Lung (tissue), 12 donors: Measurements from ENCODE around the gene FCRLA. TPM values are rescaled to one million over a fixed set of nuclear protein-coding genes. Genes with fewer than 3 reads are reported as not detected.
"Not testable (repeated sequence)": the region's sequence is repeated elsewhere in the genome, so short reads cannot be mapped to it uniquely, and the experiment has no call there.

ENCODE experiments used
- ATAC-seq: fragments of 200-7000 bp; cut with Tn5 transposase; one replicate; pipeline ENCODE4 v1.9.1; 2020; ENCODE audit warnings: moderate number of reproducible peaks; ENCODE audit not compliant: insufficient read depth, low FRiP score
- DNase-seq, 3 donors: peaks; one replicate each; pipeline ENCODE4 v3.0.0-alpha.2; 2013 to 2017
- H3K27ac ChIP-seq, 2 donors: one replicate each; pipeline ENCODE4 v1.5.1; 2013; ENCODE audit warnings: mild to moderate bottlenecking in 2 of 2, moderate library complexity in 2 of 2, control low read depth in 1 of 2, inconsistent platforms in 1 of 2, low read depth in 1 of 2, low read length in 1 of 2
- H3K27me3 ChIP-seq, 3 donors: one replicate each; pipeline ENCODE4 v1.5.1; 2013; ENCODE audit warnings: low read length in 2 of 3; ENCODE audit not compliant: control insufficient read depth in 3 of 3, insufficient read depth in 3 of 3
- H3K36me3 ChIP-seq, 4 donors: one replicate each; pipeline ENCODE4 v1.5.1; 2013; ENCODE audit warnings: low read length in 4 of 4, mild to moderate bottlenecking in 1 of 4, moderate library complexity in 1 of 4; ENCODE audit not compliant: control insufficient read depth in 4 of 4, insufficient read depth in 4 of 4
- H3K4me1 ChIP-seq, 5 donors: one replicate each; pipeline ENCODE4 v1.5.1; 2013; ENCODE audit warnings: low read length in 5 of 5, mild to moderate bottlenecking in 2 of 5, moderate library complexity in 1 of 5; ENCODE audit not compliant: control insufficient read depth in 5 of 5, insufficient read depth in 5 of 5
- H3K4me3 ChIP-seq: one replicate; pipeline ENCODE4 v1.5.1; 2013; ENCODE audit warnings: mild to moderate bottlenecking, control low read depth, moderate library complexity
- H3K9ac ChIP-seq, 2 donors: one replicate each; pipeline ENCODE4 v1.5.1; 2013; ENCODE audit warnings: low read length in 2 of 2, control low read depth in 1 of 2; ENCODE audit not compliant: insufficient read depth in 1 of 2
- H3K9me3 ChIP-seq, 4 donors: one replicate each; pipeline ENCODE4 v1.5.1; 2013; ENCODE audit warnings: low read length in 3 of 4, mild to moderate bottlenecking in 1 of 4, moderate library complexity in 1 of 4; ENCODE audit not compliant: control insufficient read depth in 4 of 4, insufficient read depth in 3 of 4
- CTCF ChIP-seq: IDR thresholded peaks from 2 replicates; pipeline ENCODE4 v1.5.1; 2012; ENCODE audit warnings: mild to moderate bottlenecking; ENCODE audit errors: control extremely low read depth, extremely low read depth
- WGBS, 2 donors: extraction: QIAGEN DNeasy Blood & Tissue Kit; methylation state at CpG; one replicate each; pipeline ENCODE4 v1.1.7; 2013; 5-methylcytosine and 5-hydroxymethylcytosine counted together
- polyA plus RNA-seq, 2 donors: library from polyadenylated mRNA; stranded (reverse); fragments of 200-250 nt; gene quantifications; one replicate each; pipeline ENCODE4 v1.2.1, GENCODE V29; 2013
- total RNA-seq, 2 donors: library from RNA; depleted of rRNA in 1 of 2; stranded (reverse); fragments of >200 nt in 1 of 2; gene quantifications; one replicate each; pipeline ENCODE4 v1.2.1, GENCODE V29; 2014 to 2021
- donor health status: control.
- donor health status: control.
- donor health status: Bipolar disorder and iron deficiency.
- donor health status: healthy.
- donor health status: DM: yes; HTN: yes; CAD: no.

Gene FCRLA
- total and polyA plus RNA-seq, 4 donors, result 0.14 to 3.9 (median 0.73) TPM

DNA sequence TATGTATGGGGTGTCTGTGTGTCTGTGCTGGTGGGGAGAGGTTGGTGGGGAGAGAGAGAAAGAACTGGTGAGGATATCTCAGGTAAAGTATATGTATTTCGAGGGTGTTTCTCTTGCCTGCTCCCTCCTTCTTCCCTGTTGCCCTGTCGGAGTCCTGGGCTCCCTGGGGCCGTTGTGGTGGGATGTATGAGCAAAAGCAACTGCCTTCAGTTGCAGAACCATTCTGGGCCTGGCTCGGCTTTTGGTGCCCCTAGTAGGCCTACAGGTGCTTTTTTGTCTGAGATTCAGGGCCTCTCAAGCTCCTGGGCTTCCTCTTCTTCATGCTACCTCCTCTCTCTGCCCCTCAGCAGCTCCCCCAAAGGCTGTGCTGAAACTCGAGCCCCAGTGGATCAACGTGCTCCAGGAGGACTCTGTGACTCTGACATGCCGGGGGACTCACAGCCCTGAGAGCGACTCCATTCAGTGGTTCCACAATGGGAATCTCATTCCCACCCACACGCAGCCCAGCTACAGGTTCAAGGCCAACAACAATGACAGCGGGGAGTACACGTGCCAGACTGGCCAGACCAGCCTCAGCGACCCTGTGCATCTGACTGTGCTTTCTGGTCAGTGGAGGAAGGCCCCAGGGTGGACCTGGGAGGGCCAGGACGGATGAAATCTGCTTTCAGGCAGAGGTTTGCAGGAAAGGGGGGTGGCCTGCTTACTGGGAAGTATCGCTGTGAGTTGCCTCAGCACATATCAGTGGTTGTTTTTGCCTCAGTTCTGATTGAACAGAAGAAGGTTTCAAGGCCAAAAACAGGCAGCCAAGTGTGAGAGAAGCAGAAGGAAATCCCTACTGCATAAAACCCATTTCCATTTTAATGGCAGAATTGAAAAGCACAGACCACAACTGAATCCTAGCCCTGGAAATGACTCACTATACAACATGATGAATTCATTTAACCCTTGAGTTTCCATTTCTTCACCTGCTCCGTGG lies 35.7 kb upstream of the FCRLA start:
- H3K4me3 ChIP-seq, H3K9me3 ChIP-seq, H3K9ac ChIP-seq, DNase-seq, H3K4me1 ChIP-seq, H3K27me3 ChIP-seq, ATAC-seq, H3K36me3 ChIP-seq, H3K27ac ChIP-seq: not testable (repeated sequence)
- WGBS, 2 donors, result 80% methylated on average over 10 to 12 of the region's 15 CpGs

GRCh38 chr1:161673437-161673836 lies 33.6 kb upstream of the FCRLA start:
- H3K9ac ChIP-seq, H3K27ac ChIP-seq, H3K4me1 ChIP-seq, H3K27me3 ChIP-seq, H3K9me3 ChIP-seq, ATAC-seq, H3K4me3 ChIP-seq, H3K36me3 ChIP-seq: not testable (repeated sequence)
- WGBS, 2 donors, result 84 to 93% methylated on average over 7 of the region's 7 CpGs
- DNase-seq, result peak in 1 of 3 donors; percentile 7

GRCh38 chr1:161674447-161674846 lies 32.6 kb upstream of the FCRLA start:
- 66 to 100% methylated on average over 2 of the region's 3 CpGs for WGBS, 2 donors
- not testable (repeated sequence) for H3K4me1 ChIP-seq, H3K27me3 ChIP-seq, H3K36me3 ChIP-seq, H3K9me3 ChIP-seq, H3K4me3 ChIP-seq, H3K27ac ChIP-seq, H3K9ac ChIP-seq, ATAC-seq, DNase-seq

DNA sequence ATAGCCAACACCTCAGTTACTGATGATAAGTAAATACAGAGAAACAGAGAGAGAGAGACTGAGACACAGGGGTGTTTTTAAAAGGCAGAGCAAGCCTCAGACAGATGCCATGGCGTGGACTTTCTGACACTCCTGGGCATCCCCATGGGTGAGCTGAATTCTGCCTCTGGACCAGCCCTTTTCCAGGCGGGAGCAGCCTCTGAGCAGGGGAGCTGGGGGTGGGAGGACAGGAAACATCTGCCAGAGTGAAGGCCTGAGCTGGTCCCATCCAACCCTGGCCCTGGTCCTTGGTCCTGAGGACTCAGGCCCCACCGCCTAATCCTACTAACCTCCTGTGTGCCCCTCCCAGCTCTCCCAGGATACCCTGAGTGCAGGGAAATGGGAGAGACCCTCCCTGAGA lies 32.1 kb upstream of the FCRLA start:
- H3K27ac ChIP-seq, H3K27me3 ChIP-seq, H3K4me1 ChIP-seq, ATAC-seq, H3K9ac ChIP-seq, H3K36me3 ChIP-seq, H3K9me3 ChIP-seq, H3K4me3 ChIP-seq: not testable (repeated sequence)
- WGBS, 2 donors, result 72 to 88% methylated on average over 2 to 3 of the region's 3 CpGs
- peak; percentile 51 to 54 (median 54) for DNase-seq

GRCh38 chr1:161676441-161676840 lies 30.6 kb upstream of the FCRLA start:
- Histone ChIP-seq H3K27me3 (no peaks in the 10 kb centered on the region), H3K4me3 (no peak overlapping the region), H3K36me3 (no peaks in the 10 kb centered on the region), H3K4me1 (no peaks in the 10 kb centered on the region), H3K9ac (no peak overlapping the region), H3K27ac (no peak overlapping the region), H3K9me3 (no peaks in the 10 kb centered on the region)
- DNase-seq (no peak), ATAC-seq (no peak)
- WGBS, 2 donors, result 91 to 100% methylated on average over 2 of the region's 2 CpGs
- TF ChIP-seq CTCF, result no peak
